SK-N-SH (cell line): Measurements from ENCODE around the gene IQCK. TPM values are rescaled to one million over a fixed set of nuclear protein-coding genes. Genes with fewer than 3 reads are reported as not detected.

ENCODE experiments used
- CTCF ChIA-PET: fragments of 300-600, 350-600 bp; formaldehyde crosslinking; extraction: SDS; loops from one replicate; lab custom pipeline; 2021; lab: Yijun Ruan, JAX
- POLR2A ChIA-PET: fragments of 350-600 bp; sonication (Branson Sonifier 250); formaldehyde crosslinking; extraction: SDS; loops from one replicate; lab custom pipeline; 2020; ENCODE audit warnings: antibody characterized with exemption, inconsistent platforms; lab: Yijun Ruan, JAX
- DNase-seq: peaks from one replicate; pipeline ENCODE4 v3.0.0; 2012
- H2AFZ ChIP-seq: fragments of 200-600 bp; sonication (generic); 2 replicates; pipeline ENCODE4 v1.8.1; 2016; ENCODE audit warnings: antibody characterized with exemption, mild to moderate bottlenecking, low read depth
- H3F3A ChIP-seq: fragments of 200-600 bp; sonication (generic); replicated peaks from 2 replicates; pipeline ENCODE3; 2016; ENCODE audit warnings: antibody characterized with exemption, mild to moderate bottlenecking; ENCODE audit not compliant: insufficient read depth
- H3K27ac ChIP-seq, 2 experiments: fragments of 200-500 bp in 1 of 2; fragments of 200-600 bp in 1 of 2; sonication (Bioruptor generic) in 1 of 2; sonication (generic), shearing (Covaris generic) in 1 of 2; 2 replicates each; pipeline versions ENCODE4 v1.5.1 to v1.6.1; 2014 to 2016; ENCODE audit warnings: low read depth in 2 of 2, inconsistent platforms in 1 of 2, low read length in 1 of 2, mild to moderate bottlenecking in 1 of 2, mixed read lengths in 1 of 2
- H3K27me3 ChIP-seq: fragments of 200-600 bp; sonication (generic), shearing (Covaris generic); 2 replicates; pipeline ENCODE4 v1.6.1; 2016; ENCODE audit warnings: mixed run types; ENCODE audit not compliant: insufficient read depth
- H3K36me3 ChIP-seq, 2 experiments: fragments of 200-500 bp in 1 of 2; fragments of 200-600 bp in 1 of 2; sonication (Bioruptor generic) in 1 of 2; sonication (generic) in 1 of 2; replicated peaks in 1 of 2; 2 replicates each; pipeline versions ENCODE3 to v1.5.1; 2014 to 2016; ENCODE audit warnings: low read length in 1 of 2, mild to moderate bottlenecking in 1 of 2; ENCODE audit not compliant: insufficient read depth in 2 of 2, control insufficient read depth in 1 of 2
- H3K4me1 ChIP-seq, 2 experiments: fragments of 200-500 bp in 1 of 2; fragments of 200-600 bp in 1 of 2; sonication (Bioruptor generic) in 1 of 2; sonication (generic), shearing (Covaris generic) in 1 of 2; 2 replicates each; pipeline versions ENCODE4 v1.5.1 to v1.6.1; 2014 to 2016; ENCODE audit warnings: low read depth in 1 of 2, low read length in 1 of 2, mixed run types in 1 of 2; ENCODE audit not compliant: insufficient read depth in 2 of 2, control insufficient read depth in 1 of 2
- H3K4me2 ChIP-seq: fragments of 200-600 bp; sonication (generic), shearing (Covaris generic); 2 replicates; pipeline ENCODE4 v1.6.1; 2017; ENCODE audit warnings: mixed run types
- H3K4me3 ChIP-seq, 2 experiments: fragments of 200-500 bp in 1 of 2; fragments of 200-600 bp in 1 of 2; sonication (Bioruptor generic) in 1 of 2; sonication (generic), shearing (Covaris generic) in 1 of 2; 2 replicates each; pipeline versions ENCODE4 v1.5.1 to v1.8.1; 2014 to 2016; ENCODE audit warnings: low read depth in 2 of 2, inconsistent platforms in 1 of 2, low read length in 1 of 2, mild to moderate bottlenecking in 1 of 2, mixed read lengths in 1 of 2, moderate library complexity in 1 of 2
- H3K79me2 ChIP-seq: fragments of 200-600 bp; sonication (generic); 2 replicates; pipeline ENCODE4 v1.8.1; 2017; ENCODE audit warnings: mild to moderate bottlenecking; ENCODE audit not compliant: insufficient read depth
- H3K9ac ChIP-seq: fragments of 200-600 bp; sonication (generic); 2 replicates; pipeline ENCODE4 v1.6.1; 2017; ENCODE audit warnings: mixed run types
- H3K9me2 ChIP-seq: fragments of 200-600 bp; sonication (generic); 2 replicates; pipeline ENCODE4 v1.6.1; 2017; ENCODE audit warnings: mixed run types
- H3K9me3 ChIP-seq: fragments of 200-600 bp; sonication (generic); 2 replicates; pipeline ENCODE4 v1.6.1; 2017; ENCODE audit warnings: mixed run types, mild to moderate bottlenecking, moderate library complexity
- H4K20me1 ChIP-seq: fragments of 200-600 bp; sonication (generic); 2 replicates; pipeline ENCODE4 v1.6.1; 2017; ENCODE audit warnings: mild to moderate bottlenecking, mixed run types; ENCODE audit not compliant: insufficient read depth
- CHD2 ChIP-seq: fragments of 150-350 bp; IDR thresholded peaks from 2 replicates; pipeline ENCODE4 v1.6.1; 2018; ENCODE audit warnings: low read length; ENCODE audit not compliant: partially characterized antibody
- EP300 ChIP-seq, 2 experiments: IDR thresholded peaks; 2 replicates each; pipeline versions ENCODE4 v1.4.0 to v1.6.1; 2012; ENCODE audit warnings: borderline replicate concordance in 1 of 2, low read depth in 1 of 2, low read length in 1 of 2
- EZH2phosphoT487 ChIP-seq: fragments of 200-600 bp; sonication (generic); IDR thresholded peaks from 2 replicates; pipeline ENCODE4 v1.6.1; 2017; ENCODE audit warnings: low read depth, mixed run types, mild to moderate bottlenecking, antibody characterized with exemption, moderate library complexity, borderline replicate concordance
- FOSL2 ChIP-seq: IDR thresholded peaks from 2 replicates; pipeline ENCODE4 v1.4.0; 2012; ENCODE audit warnings: low read depth, mild to moderate bottlenecking, moderate library complexity, borderline replicate concordance
- GABPA ChIP-seq: IDR thresholded peaks from 2 replicates; pipeline ENCODE4 v1.4.0; 2012; ENCODE audit warnings: low read depth, mild to moderate bottlenecking
- GATA2 ChIP-seq: sonication (generic); formaldehyde crosslinking; IDR thresholded peaks from 2 replicates; pipeline ENCODE4 v1.5.0; 2020; ENCODE audit warnings: mild to moderate bottlenecking, missing genetic modification reagents
- JUND ChIP-seq: IDR thresholded peaks from 2 replicates; pipeline ENCODE4 v1.4.0; 2012
- NFIC ChIP-seq: IDR thresholded peaks from 2 replicates; pipeline ENCODE4 v1.4.0; 2012; ENCODE audit warnings: borderline replicate concordance
- NRF1 ChIP-seq: IDR thresholded peaks from 2 replicates; pipeline ENCODE4 v1.6.1; 2012; ENCODE audit warnings: low read depth, mild to moderate bottlenecking, low read length
- RCOR1 ChIP-seq: fragments of 150-350 bp; IDR thresholded peaks from 2 replicates; pipeline ENCODE4 v1.6.1; 2017; ENCODE audit warnings: antibody characterized with exemption, low read length
- SIN3A ChIP-seq: IDR thresholded peaks from 2 replicates; pipeline ENCODE4 v1.6.1; 2012; ENCODE audit warnings: low read depth, mild to moderate bottlenecking, low read length, moderate library complexity, borderline replicate concordance
- SMC3 ChIP-seq: IDR thresholded peaks from 2 replicates; pipeline ENCODE4 v1.6.1; 2012; ENCODE audit warnings: low read depth, low read length, improper control_type of control experiment
- YY1 ChIP-seq: IDR thresholded peaks from 2 replicates; pipeline ENCODE4 v1.4.0; 2012; ENCODE audit warnings: low read depth, mild to moderate bottlenecking
- WGBS: methylation state at CpG from one replicate; pipeline ENCODE4 v1.1.6; 2017; ENCODE audit warnings: low lambda C conversion rate; 5-methylcytosine and 5-hydroxymethylcytosine counted together
- polyA plus RNA-seq, 3 experiments: library from polyadenylated mRNA; depleted of rRNA; stranded (reverse); fragments of >200 nt; gene quantifications; 2 replicates each; pipeline ENCODE4 v1.2.3, GENCODE V29; 2012
- TF ChIP-seq, protein P1 (sequence below): fragments of 200-600 bp; sonication (generic); IDR thresholded peaks from 2 replicates; pipeline ENCODE4 v1.6.1; 2017; ENCODE audit warnings: antibody characterized with exemption, mild to moderate bottlenecking, moderate library complexity
- TF ChIP-seq, protein P2 (sequence below): fragments of 150-350 bp; IDR thresholded peaks from 2 replicates; pipeline ENCODE4 v1.6.1; 2017; ENCODE audit warnings: antibody characterized with exemption, low read length, low read depth, borderline replicate concordance
- TF ChIP-seq, protein P3 (sequence below): IDR thresholded peaks from 2 replicates; pipeline ENCODE4; 2012
- TF ChIP-seq, protein P4 (sequence below): IDR thresholded peaks from 2 replicates; pipeline ENCODE4 v1.4.0; 2012; ENCODE audit warnings: low read depth, borderline replicate concordance
- TF ChIP-seq, protein P5 (sequence below): IDR thresholded peaks from 2 replicates; pipeline ENCODE4 v1.4.0; 2012; ENCODE audit warnings: low read depth
- TF ChIP-seq, protein P6 (sequence below): IDR thresholded peaks from 2 replicates; pipeline ENCODE4 v1.4.0; 2012; ENCODE audit warnings: low read depth, borderline replicate concordance

IQCK gene
- polyA plus RNA-seq, 1 of the 3 experiments (the other 2 are of a cell fraction), result 7.3 TPM

DNA sequence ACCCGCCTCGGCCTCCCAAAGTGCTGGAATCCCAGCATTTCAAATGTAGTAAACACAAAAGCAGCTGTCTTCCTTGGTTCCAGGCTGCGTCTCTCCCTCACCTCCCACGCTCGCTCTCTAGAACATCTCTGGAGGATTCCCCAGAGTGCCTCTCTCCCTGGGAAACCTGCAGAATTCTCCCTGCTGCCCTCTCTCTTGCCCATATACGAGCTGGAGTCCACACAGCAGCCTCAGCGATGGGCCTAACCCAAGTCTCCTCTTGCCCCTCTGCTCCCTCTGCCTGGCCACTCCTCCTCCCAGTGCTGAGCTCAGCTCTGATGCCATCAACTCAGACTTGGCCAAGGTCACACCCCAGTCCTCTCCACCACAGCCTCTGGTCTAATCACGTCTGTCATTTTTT, 156.0 kb downstream of the IQCK start:
- Histone ChIP-seq H3F3A (no peaks in the 10 kb centered on the region), H3K9me3 (no peaks in the 10 kb centered on the region), H3K79me2 (no peaks in the 10 kb centered on the region), H3K27ac (no peak overlapping the region), H3K4me3 (no peak overlapping the region), H3K4me2 (no peak overlapping the region), H2AFZ (no peak overlapping the region), H3K36me3 (no peaks in the 10 kb centered on the region), H3K9me2 (no peaks in the 10 kb centered on the region), H4K20me1 (no peaks in the 10 kb centered on the region), H3K4me1 (no peaks in the 10 kb centered on the region; a peak in 1 of 4 replicates), H3K27me3 (no peaks in the 10 kb centered on the region), H3K9ac (no peak overlapping the region)
- POLR2A ChIA-PET, result no interaction called here
- DNase-seq, result no peak
- no peak for TF ChIP-seq GATA2
- TF ChIP-seq, protein P1, sequence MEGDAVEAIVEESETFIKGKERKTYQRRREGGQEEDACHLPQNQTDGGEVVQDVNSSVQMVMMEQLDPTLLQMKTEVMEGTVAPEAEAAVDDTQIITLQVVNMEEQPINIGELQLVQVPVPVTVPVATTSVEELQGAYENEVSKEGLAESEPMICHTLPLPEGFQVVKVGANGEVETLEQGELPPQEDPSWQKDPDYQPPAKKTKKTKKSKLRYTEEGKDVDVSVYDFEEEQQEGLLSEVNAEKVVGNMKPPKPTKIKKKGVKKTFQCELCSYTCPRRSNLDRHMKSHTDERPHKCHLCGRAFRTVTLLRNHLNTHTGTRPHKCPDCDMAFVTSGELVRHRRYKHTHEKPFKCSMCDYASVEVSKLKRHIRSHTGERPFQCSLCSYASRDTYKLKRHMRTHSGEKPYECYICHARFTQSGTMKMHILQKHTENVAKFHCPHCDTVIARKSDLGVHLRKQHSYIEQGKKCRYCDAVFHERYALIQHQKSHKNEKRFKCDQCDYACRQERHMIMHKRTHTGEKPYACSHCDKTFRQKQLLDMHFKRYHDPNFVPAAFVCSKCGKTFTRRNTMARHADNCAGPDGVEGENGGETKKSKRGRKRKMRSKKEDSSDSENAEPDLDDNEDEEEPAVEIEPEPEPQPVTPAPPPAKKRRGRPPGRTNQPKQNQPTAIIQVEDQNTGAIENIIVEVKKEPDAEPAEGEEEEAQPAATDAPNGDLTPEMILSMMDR, result no peak
- TF ChIP-seq NFIC, result no peak
- no peak for TF ChIP-seq RCOR1
- WGBS, result 88% methylated on average over 8 of the region's 8 CpGs
- CTCF ChIA-PET, result interaction anchor here (1.6 to 3.0 kb wide), 2 partner anchors 11 to 290 kb away, joined by 3 to 8 read pairs; partner anchors contain the start of gene GPRC5B

DNA sequence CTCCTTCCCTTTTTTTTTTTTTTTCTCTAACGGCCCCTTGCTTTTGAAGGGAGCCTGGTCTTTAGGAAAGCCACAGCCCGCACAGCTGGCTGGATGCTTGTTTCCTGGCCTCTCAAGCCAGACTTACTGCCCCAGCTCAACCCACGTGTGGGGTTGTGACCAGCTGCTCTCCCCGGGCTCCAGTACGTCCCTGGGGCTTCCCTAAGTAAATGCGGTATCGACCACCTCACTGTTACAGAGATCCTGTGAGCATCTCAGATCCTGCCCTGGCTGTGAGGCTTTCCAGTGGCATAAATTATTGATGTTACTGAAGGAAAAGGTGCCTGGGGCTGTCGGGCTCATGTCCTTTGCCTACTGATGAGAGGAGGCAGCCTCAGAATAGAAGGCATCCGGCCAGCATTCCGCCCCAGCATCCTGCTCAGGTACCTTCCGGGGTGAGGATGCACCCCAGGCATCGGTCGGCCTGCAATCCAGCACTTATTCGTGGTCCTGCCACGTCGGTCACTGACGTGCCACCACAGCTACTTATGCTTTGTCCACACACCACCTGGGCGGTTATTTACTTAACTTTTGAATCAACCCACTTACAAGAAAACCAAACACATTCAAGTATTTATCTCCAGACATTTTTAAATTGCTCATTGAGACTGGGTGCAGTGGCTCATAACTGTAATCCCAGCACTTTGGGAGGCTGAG, 156.9 kb downstream of the IQCK start:
- POLR2A ChIA-PET, result no interaction called here
- Histone ChIP-seq H2AFZ (no peak overlapping the region), H3K9me3 (no peaks in the 10 kb centered on the region), H3K4me1 (no peaks in the 10 kb centered on the region; a peak in 1 of 4 replicates), H3K27me3 (no peaks in the 10 kb centered on the region), H3F3A (no peaks in the 10 kb centered on the region), H3K9ac (no peak overlapping the region), H3K4me3 (no peak overlapping the region), H3K79me2 (no peaks in the 10 kb centered on the region), H3K9me2 (no peaks in the 10 kb centered on the region), H3K4me2 (no peak overlapping the region), H3K27ac (no peak overlapping the region), H3K36me3 (no peaks in the 10 kb centered on the region), H4K20me1 (no peaks in the 10 kb centered on the region)
- 80% methylated on average over 14 of the region's 18 CpGs for WGBS
- CTCF ChIA-PET, result interaction anchor here (0.8 to 3.0 kb wide), 4 partner anchors 10 to 509 kb away, joined by 3 to 10 read pairs (median 6); partner anchors contain the start of gene GPRC5B
- no peak for TF ChIP-seq EP300 (IDR thresholded peaks at IDR 0.05; ENCODE audit: borderline replicate concordance in 1 of 2, low read depth in 1 of 2, low read length in 1 of 2)
- TF ChIP-seq, protein P2, sequence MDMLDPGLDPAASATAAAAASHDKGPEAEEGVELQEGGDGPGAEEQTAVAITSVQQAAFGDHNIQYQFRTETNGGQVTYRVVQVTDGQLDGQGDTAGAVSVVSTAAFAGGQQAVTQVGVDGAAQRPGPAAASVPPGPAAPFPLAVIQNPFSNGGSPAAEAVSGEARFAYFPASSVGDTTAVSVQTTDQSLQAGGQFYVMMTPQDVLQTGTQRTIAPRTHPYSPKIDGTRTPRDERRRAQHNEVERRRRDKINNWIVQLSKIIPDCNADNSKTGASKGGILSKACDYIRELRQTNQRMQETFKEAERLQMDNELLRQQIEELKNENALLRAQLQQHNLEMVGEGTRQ, result no peak
- TF ChIP-seq JUND, result no peak
- TF ChIP-seq, protein P3, sequence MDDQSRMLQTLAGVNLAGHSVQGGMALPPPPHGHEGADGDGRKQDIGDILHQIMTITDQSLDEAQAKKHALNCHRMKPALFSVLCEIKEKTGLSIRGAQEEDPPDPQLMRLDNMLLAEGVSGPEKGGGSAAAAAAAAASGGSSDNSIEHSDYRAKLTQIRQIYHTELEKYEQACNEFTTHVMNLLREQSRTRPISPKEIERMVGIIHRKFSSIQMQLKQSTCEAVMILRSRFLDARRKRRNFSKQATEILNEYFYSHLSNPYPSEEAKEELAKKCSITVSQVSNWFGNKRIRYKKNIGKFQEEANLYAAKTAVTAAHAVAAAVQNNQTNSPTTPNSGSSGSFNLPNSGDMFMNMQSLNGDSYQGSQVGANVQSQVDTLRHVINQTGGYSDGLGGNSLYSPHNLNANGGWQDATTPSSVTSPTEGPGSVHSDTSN, result no peak
- TF ChIP-seq, protein P4, sequence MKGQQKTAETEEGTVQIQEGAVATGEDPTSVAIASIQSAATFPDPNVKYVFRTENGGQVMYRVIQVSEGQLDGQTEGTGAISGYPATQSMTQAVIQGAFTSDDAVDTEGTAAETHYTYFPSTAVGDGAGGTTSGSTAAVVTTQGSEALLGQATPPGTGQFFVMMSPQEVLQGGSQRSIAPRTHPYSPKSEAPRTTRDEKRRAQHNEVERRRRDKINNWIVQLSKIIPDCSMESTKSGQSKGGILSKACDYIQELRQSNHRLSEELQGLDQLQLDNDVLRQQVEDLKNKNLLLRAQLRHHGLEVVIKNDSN, result no peak
- no peak for TF ChIP-seq FOSL2
- no peak for TF ChIP-seq NRF1
- no peak for TF ChIP-seq RCOR1
- TF ChIP-seq SIN3A, result no peak
- TF ChIP-seq YY1, result no peak
- TF ChIP-seq SMC3, result no peak
- TF ChIP-seq GATA2, result no peak
- no peak for TF ChIP-seq GABPA
- TF ChIP-seq, protein P5, sequence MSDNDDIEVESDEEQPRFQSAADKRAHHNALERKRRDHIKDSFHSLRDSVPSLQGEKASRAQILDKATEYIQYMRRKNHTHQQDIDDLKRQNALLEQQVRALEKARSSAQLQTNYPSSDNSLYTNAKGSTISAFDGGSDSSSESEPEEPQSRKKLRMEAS, result no peak
- TF ChIP-seq CHD2, result no peak
- TF ChIP-seq, protein P6, sequence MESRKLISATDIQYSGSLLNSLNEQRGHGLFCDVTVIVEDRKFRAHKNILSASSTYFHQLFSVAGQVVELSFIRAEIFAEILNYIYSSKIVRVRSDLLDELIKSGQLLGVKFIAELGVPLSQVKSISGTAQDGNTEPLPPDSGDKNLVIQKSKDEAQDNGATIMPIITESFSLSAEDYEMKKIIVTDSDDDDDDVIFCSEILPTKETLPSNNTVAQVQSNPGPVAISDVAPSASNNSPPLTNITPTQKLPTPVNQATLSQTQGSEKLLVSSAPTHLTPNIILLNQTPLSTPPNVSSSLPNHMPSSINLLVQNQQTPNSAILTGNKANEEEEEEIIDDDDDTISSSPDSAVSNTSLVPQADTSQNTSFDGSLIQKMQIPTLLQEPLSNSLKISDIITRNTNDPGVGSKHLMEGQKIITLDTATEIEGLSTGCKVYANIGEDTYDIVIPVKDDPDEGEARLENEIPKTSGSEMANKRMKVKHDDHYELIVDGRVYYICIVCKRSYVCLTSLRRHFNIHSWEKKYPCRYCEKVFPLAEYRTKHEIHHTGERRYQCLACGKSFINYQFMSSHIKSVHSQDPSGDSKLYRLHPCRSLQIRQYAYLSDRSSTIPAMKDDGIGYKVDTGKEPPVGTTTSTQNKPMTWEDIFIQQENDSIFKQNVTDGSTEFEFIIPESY, result no peak
- TF ChIP-seq EZH2phosphoT487, result no peak
- DNase-seq, result no peak
